Adrenal gland (tissue), 5 donors: ENCODE results near the gene VAMP8.

Experiments
- POLR2A ChIP-seq, 2 donors: fragments of 450-650 bp; IDR thresholded peaks; one replicate each; pipeline ENCODE4 v1.6.1; 2017; ENCODE audit warnings: antibody characterized with exemption in 2 of 2, mild to moderate bottlenecking in 2 of 2, moderate library complexity in 1 of 2
- TF ChIP-seq, protein P1 (sequence below), 6 experiments: fragments of 450-650 bp in 4 of 6; fragments of 200-600 bp in 2 of 6; sonication (generic) in 1 of 6; IDR thresholded peaks; 1 replicate in 5 of 6; 2 replicates in 1 of 6; pipeline versions ENCODE4 v1.5.1 to v1.8.0; 2016 to 2021; ENCODE audit warnings: antibody characterized with exemption in 6 of 6, mild to moderate bottlenecking in 2 of 6, moderate library complexity in 1 of 6
- donor health status: DM: no; HTN: no; CAD: no.

GRCh38 chr2:85580206-85580605, 2.8 kb downstream of the VAMP8 start:
- TF ChIP-seq, protein P1, sequence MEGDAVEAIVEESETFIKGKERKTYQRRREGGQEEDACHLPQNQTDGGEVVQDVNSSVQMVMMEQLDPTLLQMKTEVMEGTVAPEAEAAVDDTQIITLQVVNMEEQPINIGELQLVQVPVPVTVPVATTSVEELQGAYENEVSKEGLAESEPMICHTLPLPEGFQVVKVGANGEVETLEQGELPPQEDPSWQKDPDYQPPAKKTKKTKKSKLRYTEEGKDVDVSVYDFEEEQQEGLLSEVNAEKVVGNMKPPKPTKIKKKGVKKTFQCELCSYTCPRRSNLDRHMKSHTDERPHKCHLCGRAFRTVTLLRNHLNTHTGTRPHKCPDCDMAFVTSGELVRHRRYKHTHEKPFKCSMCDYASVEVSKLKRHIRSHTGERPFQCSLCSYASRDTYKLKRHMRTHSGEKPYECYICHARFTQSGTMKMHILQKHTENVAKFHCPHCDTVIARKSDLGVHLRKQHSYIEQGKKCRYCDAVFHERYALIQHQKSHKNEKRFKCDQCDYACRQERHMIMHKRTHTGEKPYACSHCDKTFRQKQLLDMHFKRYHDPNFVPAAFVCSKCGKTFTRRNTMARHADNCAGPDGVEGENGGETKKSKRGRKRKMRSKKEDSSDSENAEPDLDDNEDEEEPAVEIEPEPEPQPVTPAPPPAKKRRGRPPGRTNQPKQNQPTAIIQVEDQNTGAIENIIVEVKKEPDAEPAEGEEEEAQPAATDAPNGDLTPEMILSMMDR (IDR thresholded peaks at IDR 0.05) = no peak
- no peak for TF ChIP-seq POLR2A (IDR thresholded peaks at IDR 0.05)
